Fibroblast of skin of abdomen (primary cell): Measurements from ENCODE around the gene GULP1.
"Not testable (repeated sequence)": the region's sequence is repeated elsewhere in the genome, so short reads cannot be mapped to it uniquely, and the experiment has no call there.

Experiments
- DNase-seq: peaks from one replicate; pipeline ENCODE4 v3.0.0-alpha.2; 2013

The GULP1 gene

GRCh38 chr2:188569431-188570165, 277.9 kb downstream of the GULP1 start:
- DNase-seq = no peak

- no peak for DNase-seq
Measured at GRCh38 chr2:188570370-188570769, 278.7 kb downstream of the GULP1 start.

- DNase-seq = no peak
Measured at GRCh38 chr2:188571543-188572303, 280.0 kb downstream of the GULP1 start.

- DNase-seq = no peak
Measured at GRCh38 chr2:188572592-188572991, 280.9 kb downstream of the GULP1 start.

- DNase-seq = peak; percentile 18
Measured at GRCh38 chr2:188573453-188573852, 281.8 kb downstream of the GULP1 start.

- DNase-seq = no peak
Measured at GRCh38 chr2:188576006-188576405, 284.3 kb downstream of the GULP1 start.

- DNase-seq = peak; percentile 69
Measured at GRCh38 chr2:188576651-188577050, 285.0 kb downstream of the GULP1 start.

GRCh38 chr2:188577231-188577630, 285.6 kb downstream of the GULP1 start:
- no peak for DNase-seq

- no peak for DNase-seq
Measured at GRCh38 chr2:188580738-188581137, 289.1 kb downstream of the GULP1 start.

GRCh38 chr2:188582211-188582610, 290.5 kb downstream of the GULP1 start:
- DNase-seq = peak; percentile 50

GRCh38 chr2:188588235-188588634, 296.6 kb downstream of the GULP1 start:
- DNase-seq = no peak

GRCh38 chr2:188596054-188596453, 304.4 kb downstream of the GULP1 start:
- no peak for DNase-seq

GRCh38 chr2:188598551-188598950, 306.9 kb downstream of the GULP1 start:
- DNase-seq = no peak

- no peak for DNase-seq
Measured at GRCh38 chr2:188599140-188599539, 307.5 kb downstream of the GULP1 start.

- DNase-seq = peak; percentile 70
Measured at GRCh38 chr2:188600536-188601210, 309.0 kb downstream of the GULP1 start.

- DNase-seq = no peak
Measured at GRCh38 chr2:188601391-188601790, 309.7 kb downstream of the GULP1 start.

GRCh38 chr2:188601927-188602326, 310.3 kb downstream of the GULP1 start:
- peak; percentile 76 for DNase-seq

- DNase-seq = no peak
Measured at GRCh38 chr2:188604579-188604978, 312.9 kb downstream of the GULP1 start.

- DNase-seq = not testable (repeated sequence)
Measured at GRCh38 chr2:188605609-188606584, 314.2 kb downstream of the GULP1 start.

GRCh38 chr2:188606596-188606995, 314.9 kb downstream of the GULP1 start:
- not testable (repeated sequence) for DNase-seq

GRCh38 chr2:188607501-188607900, 315.8 kb downstream of the GULP1 start:
- no peak for DNase-seq
